HG02840 (cell line): Measurements from ENCODE around the gene TMEM81.

Source experiments
- ATAC-seq: cut with Tn5 transposase; IDR thresholded peaks from one replicate; pipeline ENCODE4 v1.9.1; 2021; ENCODE audit warnings: mild to moderate bottlenecking, moderate library complexity, moderate number of reproducible peaks; ENCODE audit not compliant: unreplicated experiment, low FRiP score

Gene TMEM81

DNA sequence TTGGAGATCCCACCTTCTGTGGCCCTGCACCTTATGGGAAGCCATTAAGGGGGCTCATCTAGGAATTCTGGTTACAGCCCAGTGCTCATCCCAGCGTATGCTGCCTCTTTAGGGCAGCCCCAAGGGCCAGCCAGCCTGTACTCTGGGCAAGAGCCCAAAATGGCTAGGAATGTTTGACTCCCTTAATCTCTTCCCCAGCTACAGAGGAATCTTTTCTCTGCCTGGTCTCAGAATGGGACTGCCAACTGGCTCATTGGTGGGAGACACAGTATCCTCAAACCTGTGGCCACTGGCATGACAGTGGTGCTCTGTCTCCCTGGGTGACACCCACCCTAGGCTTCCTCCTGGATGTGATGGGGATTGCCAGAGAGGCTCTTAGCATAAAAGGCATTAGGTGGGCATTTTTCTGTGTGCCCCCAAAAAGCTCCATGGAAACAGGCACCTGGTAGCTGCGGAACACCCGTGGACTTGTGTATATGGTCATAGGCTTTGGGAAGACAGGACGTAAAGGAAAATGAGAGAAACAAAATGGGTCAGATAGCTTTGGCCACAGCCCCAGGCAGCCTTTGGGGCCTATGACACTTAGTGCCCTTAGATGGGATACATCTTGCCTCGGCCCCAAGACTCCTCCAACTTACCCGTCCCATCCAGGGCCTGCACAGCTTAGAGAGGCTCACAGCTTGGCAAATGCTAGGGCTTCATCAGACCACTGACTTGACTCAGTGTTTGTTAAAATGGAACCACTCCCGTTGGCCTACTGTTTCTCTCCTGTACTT, 6.9 kb downstream of the TMEM81 start:
- ATAC-seq: no peak

DNA sequence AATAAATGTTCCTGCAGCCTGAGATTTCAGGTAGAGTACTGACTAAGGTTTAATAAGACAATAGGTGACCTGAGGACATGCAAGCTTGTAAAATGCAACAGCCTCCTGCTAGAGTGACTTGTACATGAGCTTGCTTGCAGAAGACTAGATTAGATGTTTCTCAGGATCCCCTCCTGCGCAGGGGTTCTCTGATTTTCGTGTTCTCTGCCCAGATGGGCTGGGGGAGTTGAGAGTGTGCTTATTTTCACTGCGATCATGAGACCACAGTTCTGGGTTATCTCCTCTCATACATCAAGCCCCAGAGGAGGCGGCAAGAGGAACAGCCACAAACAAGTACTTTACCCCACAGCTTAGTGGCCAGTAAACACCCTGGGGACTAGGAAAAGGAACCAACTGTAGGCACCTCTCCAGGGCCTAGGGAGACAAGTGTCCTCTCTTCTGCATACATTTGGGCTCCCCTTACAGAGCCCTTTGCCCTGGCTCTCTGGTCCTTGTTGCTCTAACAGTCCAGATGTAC, 8.0 kb downstream of the TMEM81 start:
- no peak for ATAC-seq

DNA sequence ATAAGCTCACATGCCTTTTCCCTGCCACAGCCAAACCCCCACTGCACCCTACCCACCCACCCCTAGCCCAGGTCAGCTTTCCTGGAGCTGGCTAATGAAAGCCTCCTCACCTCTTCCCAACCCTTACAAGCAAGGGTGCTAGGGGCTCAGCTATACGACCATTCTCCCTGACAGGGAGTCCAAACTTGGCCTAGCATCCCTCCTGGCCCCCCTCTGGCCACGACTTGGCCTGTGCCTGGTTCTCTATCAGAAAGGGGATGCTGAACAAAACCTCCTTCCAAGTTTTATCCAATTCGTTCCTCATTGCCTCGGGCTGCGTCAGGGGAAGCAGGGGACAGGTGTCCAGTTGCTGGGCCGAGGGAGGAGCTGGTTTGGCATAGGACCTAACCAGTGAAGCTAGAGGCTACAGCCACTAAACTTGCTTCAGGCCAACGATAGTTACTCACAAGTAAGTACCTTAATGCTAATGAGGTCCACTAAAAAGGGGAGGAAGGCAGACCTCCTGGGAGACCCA, 8.6 kb downstream of the TMEM81 start:
- ATAC-seq: no peak

DNA sequence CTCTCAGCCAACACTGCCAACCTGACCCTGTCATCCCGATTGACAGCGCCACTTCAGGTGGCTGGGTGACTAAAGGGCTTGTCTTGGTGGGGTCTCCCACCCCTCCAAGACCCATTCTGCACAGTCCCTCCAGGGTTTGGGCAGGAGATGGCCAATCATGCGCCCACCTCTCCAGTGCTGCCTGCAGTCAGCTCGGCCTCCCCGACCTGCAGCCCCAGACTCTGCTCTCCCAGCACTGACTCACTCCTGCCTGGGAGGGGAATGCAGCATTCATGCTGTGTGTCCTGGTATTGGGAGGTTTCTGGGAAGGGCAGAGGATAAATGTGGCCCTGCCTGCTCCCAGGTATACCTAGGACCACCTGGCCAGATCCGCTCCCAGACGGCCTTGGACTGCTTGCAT, 9.7 kb downstream of the TMEM81 start:
- no peak for ATAC-seq

DNA sequence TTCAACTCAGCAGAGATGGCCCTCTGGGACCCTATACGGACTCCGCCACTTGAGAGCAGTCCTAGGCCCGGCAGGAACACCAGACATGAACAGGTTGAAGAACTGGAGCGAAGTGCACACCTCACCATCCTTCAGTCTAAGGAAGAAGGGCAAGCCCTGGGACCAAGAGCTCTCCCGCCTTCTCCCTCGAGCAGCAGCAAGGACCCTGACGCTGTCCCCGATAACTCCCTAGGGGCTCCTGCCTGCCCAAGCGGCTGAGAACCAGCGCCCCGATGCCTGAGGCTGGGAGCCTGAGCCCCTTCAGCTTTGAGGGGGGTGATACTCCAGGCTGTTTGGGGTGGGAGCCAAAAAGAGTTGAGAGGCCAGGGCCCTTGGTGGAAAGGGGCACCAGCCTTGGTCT, 10.2 kb downstream of the TMEM81 start:
- ATAC-seq: no peak

DNA sequence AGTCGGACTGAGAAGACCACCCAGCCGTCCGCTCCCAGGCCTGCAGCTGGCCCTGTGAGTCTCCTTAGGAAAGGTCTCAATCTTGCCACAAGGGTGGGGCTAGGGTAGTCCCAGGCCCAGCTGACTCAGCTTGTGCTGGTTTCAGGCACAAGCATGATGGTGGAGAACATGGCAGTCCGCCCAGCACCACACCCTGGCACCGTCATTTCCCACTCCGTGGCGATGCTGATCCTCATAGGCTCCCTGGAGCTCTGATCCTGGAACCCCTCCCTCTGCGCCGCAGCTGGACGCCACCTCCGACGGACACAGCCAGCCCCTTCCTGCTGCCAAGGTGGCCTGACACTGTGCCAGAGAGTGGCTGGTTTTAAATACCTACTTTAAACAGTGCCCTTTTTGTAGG, 10.7 kb downstream of the TMEM81 start:
- ATAC-seq: no peak

DNA sequence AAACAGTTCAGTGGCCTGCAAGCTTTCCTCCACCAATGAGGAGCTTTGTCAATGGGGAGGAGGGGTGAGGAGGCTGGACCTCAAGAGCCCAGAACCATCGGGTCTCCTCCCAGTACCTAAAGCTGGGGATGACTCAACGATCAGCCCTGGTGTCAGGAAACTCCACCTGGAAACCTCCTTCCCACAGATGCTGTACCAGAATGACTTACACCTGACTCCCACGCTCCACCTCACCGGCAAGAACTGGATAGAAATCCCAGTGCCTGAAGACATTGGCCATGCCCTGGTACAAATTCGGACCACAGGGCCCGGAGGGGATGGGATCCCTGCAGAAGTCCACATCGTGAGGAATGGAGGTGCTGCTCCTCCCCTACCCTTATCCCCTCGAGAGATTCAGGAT, 11.4 kb downstream of the TMEM81 start:
- no peak for ATAC-seq

DNA sequence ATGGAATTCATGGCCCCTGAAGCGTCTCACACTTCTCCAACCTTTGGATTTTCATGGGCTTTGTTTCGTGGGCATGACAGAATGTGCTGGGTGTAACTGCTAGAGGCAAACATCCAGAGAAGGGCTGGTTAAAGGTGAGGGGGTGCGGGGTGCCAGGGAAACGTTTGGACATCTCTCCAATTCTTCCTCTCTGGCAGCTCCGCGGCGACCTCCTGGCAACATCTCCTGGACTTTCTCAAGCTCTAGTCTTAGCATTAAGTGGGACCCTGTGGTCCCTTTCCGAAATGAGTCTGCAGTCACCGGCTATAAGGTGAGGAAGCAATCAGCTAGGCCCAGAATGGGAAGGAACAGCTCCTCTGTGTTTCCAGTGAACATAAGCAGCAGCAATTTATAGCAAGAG, 12.0 kb downstream of the TMEM81 start:
- ATAC-seq: no peak

DNA sequence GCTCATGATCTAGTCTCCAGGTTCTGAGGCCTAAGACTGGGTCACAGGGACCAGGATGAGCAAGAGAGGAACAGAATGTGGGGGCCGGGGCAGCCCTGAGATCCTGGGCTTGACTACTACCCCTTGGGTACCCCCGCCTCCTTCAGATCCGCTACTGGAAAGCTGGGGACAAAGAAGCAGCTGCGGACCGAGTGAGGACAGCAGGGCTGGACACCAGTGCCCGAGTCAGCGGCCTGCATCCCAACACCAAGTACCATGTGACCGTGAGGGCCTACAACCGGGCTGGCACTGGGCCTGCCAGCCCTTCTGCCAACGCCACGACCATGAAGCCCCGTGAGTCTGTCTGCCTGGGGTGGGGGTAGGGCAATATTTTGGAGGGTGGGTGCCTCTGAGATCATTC, 12.5 kb downstream of the TMEM81 start:
- ATAC-seq: no peak

DNA sequence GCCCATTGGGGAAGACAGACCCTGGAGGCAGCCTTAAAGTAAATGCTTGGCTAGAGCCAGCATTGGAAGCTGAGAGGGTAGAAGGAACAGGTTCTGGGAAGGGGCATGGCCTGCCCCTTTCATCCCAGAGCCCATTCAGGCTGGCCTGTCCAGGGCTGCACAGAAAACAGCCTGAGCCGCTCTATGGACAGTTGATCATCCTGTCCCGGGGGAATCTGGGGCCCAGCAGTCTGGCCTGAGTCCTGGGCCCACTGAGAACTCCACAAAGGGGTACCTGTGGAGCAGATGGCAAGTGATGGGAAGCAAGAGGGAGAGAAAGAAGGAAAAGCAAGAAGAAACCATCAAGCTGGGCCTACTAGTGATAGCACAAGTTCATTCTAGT, 13.2 kb downstream of the TMEM81 start:
- no peak for ATAC-seq

DNA sequence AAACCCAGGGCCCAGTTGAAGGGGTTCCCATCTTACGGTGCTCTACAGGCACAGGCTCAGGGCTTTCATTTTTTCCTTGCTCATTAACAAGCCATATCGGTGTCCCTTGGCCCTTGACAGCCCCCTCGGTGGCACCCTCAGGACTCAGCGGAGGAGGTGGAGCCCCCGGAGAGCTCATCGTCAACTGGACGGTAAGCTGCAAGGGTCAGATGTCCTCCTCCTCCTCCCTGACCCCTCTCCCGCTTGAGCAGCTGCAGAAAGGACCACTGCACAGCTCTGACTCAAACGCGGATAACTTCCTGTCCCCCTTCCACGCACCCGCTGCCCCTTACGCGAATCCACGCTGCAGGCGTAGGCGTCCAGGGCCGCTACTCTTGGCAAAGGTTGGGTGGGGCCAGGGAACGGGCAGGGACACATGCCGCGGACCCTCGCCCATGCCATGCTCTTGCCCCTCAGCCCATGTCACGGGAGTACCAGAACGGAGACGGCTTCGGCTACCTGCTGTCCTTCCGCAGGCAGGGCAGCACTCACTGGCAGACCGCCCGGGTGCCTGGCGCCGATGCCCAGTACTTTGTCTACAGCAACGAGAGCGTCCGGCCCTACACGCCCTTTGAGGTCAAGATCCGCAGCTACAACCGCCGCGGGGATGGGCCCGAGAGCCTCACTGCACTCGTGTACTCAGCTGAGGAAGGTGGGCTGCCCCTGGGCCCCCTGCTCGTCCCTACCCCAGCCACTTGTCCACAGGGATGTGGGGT, 14.7 kb downstream of the TMEM81 start:
- no peak for ATAC-seq

DNA sequence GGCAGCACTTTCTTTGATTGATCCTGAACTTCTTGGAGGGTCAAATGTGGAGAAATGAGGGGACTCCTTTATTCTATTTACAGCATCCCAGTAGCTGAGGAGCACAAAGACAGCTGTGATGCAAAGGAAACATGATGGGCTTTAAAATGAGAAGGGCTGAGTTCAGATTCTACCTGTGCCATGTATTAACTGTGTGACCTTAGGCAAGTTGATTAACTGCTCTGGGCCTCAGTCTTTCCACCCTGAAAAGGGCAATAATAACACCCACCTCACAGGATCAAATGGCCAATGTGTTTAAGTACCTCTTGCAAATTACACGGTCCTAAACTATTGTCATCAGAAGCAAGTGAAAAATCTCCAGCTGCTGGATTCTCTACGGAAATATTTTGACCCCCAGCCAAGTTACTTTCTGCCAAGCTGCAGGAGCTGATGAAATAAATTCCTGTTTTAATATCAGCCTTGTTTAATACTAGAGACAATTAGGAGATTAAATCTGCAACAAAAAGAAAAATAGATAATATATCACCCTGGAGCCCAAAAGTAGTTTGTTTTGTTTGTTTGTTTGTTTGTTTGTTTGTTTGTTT, 15.7 kb downstream of the TMEM81 start:
- ATAC-seq: no peak

DNA sequence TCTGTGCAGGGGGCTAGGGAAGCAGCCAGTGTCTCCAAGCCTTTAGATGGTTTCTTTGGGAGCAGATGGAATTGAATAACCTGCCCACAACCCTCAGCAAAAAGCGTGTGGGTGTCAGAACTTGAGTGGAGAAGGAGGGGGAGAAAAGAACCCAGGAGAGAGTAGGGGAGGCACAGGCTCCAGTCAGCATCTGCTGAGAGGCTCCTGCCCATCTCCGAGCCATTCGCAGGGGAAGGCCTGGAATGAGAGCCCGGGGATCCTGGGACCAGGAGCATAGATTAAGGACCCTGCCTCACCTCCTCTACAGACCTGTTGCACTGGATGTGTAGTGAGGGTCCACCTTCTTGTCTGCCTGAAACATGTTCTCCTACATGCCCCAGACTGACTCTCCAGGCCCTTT, 16.3 kb downstream of the TMEM81 start:
- no peak for ATAC-seq

DNA sequence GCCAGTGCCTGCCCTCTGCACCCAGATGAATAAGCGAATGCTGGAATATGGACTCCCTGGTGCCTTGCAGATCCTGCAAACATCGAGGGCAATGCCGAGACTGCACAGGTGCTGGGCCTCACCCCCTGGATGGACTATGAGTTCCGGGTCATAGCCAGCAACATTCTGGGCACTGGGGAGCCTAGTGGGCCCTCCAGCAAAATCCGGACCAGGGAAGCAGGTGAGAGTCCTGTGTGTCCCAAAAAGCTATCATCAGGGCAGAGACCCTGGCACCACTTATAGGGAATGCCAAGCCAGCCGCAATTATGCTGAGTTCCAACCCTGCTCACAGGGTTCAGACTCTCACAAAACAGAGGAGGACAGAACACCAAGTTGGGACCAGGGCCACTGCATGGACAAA, 17.2 kb downstream of the TMEM81 start:
- no peak for ATAC-seq

DNA sequence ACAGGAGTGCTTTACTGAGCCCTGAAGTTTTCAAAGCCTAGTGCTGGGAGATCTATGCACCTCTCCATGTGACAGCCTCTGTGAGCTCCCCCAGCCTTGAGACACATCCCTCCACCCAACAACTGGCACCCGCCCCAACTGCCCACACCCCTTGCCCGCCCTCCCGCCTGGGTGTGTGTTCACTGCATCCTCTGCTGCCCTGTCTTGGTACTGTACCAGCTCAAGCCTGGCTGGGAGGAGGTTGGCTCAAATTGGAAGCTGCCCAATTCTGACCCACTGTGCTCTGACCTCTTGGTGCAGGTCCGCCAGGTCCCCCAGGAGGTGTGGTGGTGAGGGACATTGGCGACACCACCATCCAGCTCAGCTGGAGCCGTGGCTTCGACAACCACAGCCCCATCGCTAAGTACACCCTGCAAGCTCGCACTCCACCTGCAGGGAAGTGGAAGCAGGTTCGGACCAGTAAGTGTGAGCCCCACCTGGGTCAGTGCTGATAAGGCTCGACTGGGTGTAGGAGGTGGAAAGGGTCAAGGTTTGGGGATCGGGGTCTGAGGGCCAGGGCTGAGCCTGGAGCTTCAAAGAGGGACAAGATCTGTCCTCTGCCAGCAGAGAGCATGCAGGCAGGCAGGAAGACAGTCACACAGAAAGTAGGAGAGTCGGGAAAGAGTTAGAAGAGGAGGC, 18.0 kb downstream of the TMEM81 start:
- no peak for ATAC-seq

DNA sequence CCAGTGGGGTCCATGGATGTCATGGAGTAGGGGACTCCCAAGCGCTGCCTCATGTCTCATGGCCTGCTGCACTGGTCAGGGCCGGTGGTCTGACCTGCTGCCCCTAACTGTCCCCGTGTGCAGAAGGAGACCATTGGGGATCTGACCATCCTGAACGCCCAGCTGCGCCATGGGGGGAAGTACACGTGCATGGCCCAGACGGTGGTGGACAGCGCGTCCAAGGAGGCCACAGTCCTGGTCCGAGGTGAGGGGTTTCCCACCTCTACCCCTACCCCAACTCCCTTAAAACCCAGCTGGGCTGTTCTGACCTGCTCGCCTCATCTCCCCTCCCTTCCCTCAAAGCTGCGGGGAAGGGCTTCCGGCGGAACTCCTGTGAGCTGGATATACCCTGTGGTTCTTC, 18.6 kb downstream of the TMEM81 start:
- no peak for ATAC-seq

DNA sequence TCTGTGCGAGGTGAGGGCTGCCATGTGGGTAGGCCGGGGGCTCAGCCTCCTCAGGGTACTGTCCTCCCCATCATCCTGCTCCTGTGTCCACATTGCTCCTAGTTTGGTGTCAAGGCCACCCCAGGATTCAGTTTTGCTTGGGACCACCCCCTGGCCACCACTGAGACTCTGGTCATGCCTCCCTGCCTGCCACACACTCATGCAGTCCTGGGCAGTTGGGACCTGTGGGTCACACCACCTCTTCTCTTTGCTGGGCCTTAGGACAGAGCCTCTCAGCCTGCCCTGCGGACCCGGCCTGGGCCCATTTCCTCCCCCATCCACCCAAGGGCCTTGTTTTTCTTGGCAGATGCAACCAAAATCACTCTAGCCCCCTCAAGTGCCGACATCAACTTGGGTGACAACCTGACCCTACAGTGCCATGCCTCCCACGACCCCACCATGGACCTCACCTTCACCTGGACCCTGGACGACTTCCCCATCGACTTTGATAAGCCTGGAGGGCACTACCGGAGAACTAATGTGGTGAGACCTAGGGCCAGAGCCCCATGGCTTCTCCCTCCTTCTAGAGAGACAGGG, 19.4 kb downstream of the TMEM81 start:
- no peak for ATAC-seq

DNA sequence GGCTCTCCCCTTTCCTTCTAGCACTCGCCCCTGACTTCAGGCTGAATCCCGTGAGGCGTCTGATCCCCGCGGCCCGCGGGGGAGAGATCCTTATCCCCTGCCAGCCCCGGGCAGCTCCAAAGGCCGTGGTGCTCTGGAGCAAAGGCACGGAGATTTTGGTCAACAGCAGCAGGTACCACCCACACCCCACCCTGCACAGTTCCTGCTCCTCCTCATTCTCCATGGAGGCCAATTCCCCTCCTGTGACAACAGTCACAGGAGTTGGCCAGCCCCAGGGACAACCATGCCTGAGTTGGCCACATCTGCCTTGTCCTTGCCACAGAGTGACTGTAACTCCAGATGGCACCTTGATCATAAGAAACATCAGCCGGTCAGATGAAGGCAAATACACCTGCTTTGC, 20.0 kb downstream of the TMEM81 start:
- no peak for ATAC-seq

DNA sequence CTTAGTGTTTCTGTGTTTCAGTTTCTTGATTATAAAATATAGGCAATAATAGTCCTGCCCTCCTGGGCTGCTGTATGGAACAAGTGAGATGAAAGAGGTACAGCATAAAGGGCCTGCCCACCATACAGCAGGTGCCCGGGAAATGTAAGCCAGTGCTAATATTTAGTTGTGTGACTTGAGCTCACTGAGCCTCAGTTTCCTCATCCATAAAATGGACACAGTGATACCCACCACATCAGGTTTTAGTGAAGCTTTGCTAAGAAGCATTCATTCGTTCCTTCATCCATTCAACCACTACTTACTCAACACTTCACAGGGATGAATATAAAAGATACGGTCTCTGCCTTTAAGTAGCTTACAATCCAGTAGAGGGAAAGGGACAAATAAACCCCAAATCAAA, 21.4 kb downstream of the TMEM81 start:
- ATAC-seq: no peak

DNA sequence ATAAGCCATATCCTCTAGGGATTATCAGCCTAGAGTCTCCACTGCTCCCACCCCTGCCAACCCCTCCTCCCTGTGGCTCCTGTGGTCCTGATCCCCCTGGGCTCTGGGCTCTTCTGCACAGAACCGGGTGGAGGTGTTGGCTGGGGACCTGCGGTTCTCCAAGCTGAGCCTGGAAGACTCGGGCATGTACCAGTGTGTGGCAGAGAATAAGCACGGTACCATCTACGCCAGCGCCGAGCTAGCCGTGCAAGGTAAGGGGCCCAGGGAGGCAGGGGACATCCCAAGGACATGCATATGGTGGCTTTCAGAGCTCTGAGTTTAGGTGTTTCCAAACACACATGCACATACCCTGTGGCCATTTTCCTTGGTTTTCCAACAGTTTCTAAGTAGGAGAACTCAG, 21.9 kb downstream of the TMEM81 start:
- no peak for ATAC-seq
